Type B pancreatic cell (in vitro differentiated cells): ENCODE measurements around the gene ZNF565. TPM values are rescaled to one million over a fixed set of nuclear protein-coding genes. Genes with fewer than 3 reads are reported as not detected.
"Not testable (repeated sequence)": the region's sequence is repeated elsewhere in the genome, so short reads cannot be mapped to it uniquely, and the experiment has no call there.

Source experiments
- DNase-seq: peaks from one replicate; pipeline ENCODE4 v3.0.0; 2021; ENCODE audit warnings: mixed read lengths; ENCODE audit not compliant: unreplicated experiment; ENCODE audit errors: extremely low spot score
- H3K27ac Mint-ChIP-seq: 2 replicates; pipeline ENCODE4 v1.8.0; 2021; ENCODE audit warnings: mild to moderate bottlenecking, mixed read lengths
- H3K27me3 Mint-ChIP-seq: 2 replicates; pipeline ENCODE4 v1.8.0; 2021; ENCODE audit warnings: mixed read lengths
- H3K36me3 Mint-ChIP-seq: 2 replicates; pipeline ENCODE4 v1.8.0; 2021; ENCODE audit warnings: mixed read lengths
- H3K4me1 Mint-ChIP-seq: one replicate; pipeline ENCODE4 v1.8.0; 2021; ENCODE audit warnings: mixed read lengths; ENCODE audit not compliant: unreplicated experiment
- H3K4me3 Mint-ChIP-seq: 2 replicates; pipeline ENCODE4 v1.8.0; 2021; ENCODE audit warnings: mild to moderate bottlenecking, mixed read lengths
- H3K9me3 Mint-ChIP-seq: 2 replicates; pipeline ENCODE4 v1.8.0; 2021; ENCODE audit warnings: mixed read lengths
- CTCF ChIP-seq: fragments of 200-600 bp; sonication (generic); conservative IDR thresholded peaks from 2 replicates; pipeline ENCODE4 v1.5.0; 2021; ENCODE audit warnings: antibody characterized with exemption, mild to moderate bottlenecking
- total RNA-seq: library from RNA; stranded (reverse); gene quantifications from 2 replicates; pipeline ENCODE4 v1.2.1, GENCODE V29; 2021; ENCODE audit warnings: low replicate concordance

ZNF565 gene
- total RNA-seq, 1 donor from 2014 or later = 5.6 TPM

- H3K36me3 Mint-ChIP-seq = peaks cover 16% of the 10 kb centered on the region
- no peak overlapping the region for H3K27ac Mint-ChIP-seq
- H3K27me3 Mint-ChIP-seq = no peaks in the 10 kb centered on the region
- no peak for TF ChIP-seq CTCF
- no peak overlapping the region for H3K4me3 Mint-ChIP-seq
- no peaks in the 10 kb centered on the region for H3K4me1 Mint-ChIP-seq
- DNase-seq = no peak
- H3K9me3 Mint-ChIP-seq = no peaks in the 10 kb centered on the region
Observed at GRCh38 chr19:36196249-36196648, 18.2 kb downstream of the ZNF565 start.

- H3K36me3 Mint-ChIP-seq, H3K4me1 Mint-ChIP-seq, H3K4me3 Mint-ChIP-seq, H3K27ac Mint-ChIP-seq, H3K27me3 Mint-ChIP-seq, DNase-seq, H3K9me3 Mint-ChIP-seq: not testable (repeated sequence)
Observed at GRCh38 chr19:36186722-36187121, 27.7 kb downstream of the ZNF565 start.

- Mint-ChIP-seq H3K4me1 (no peaks in the 10 kb centered on the region), H3K27me3 (no peaks in the 10 kb centered on the region), H3K9me3 (no peaks in the 10 kb centered on the region), H3K36me3 (no peaks in the 10 kb centered on the region), H3K27ac (no peak overlapping the region), H3K4me3 (no peak overlapping the region)
- no peak for TF ChIP-seq CTCF
- no peak for DNase-seq
Observed at GRCh38 chr19:36183245-36183628, 31.2 kb downstream of the ZNF565 start.

- DNase-seq = no peak
- no peak overlapping the region for H3K4me3 Mint-ChIP-seq
- H3K36me3 Mint-ChIP-seq = no peaks in the 10 kb centered on the region
- no peak overlapping the region for H3K27ac Mint-ChIP-seq
- H3K9me3 Mint-ChIP-seq = no peaks in the 10 kb centered on the region
- H3K27me3 Mint-ChIP-seq = no peaks in the 10 kb centered on the region
- no peak for TF ChIP-seq CTCF
- H3K4me1 Mint-ChIP-seq = no peaks in the 10 kb centered on the region
Observed at GRCh38 chr19:36182612-36183244, 31.7 kb downstream of the ZNF565 start.

- not testable (repeated sequence) for H3K4me3 Mint-ChIP-seq, H3K27ac Mint-ChIP-seq, H3K36me3 Mint-ChIP-seq, H3K9me3 Mint-ChIP-seq, H3K27me3 Mint-ChIP-seq, H3K4me1 Mint-ChIP-seq, DNase-seq
Observed at GRCh38 chr19:36179077-36179476, 35.4 kb downstream of the ZNF565 start.

DNA sequence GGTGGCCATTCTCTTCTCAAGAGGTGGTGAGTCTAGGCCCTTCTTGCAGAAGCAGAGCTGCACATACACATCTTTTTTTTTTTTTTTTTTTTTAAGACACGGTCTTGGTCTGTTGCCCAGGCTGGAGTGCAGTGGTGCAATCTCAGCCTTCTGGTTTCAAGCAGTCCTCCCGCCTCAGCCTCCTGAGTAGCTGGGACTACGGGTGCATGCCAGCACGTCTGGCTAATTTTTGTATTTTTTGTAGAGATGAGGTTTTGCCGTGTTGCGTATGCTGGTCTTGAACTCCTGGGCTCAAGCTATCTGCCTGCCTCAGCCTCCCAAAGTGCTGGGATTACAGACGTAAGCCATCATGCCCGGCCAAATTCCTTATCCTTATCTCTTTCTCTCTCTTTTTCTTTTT lies 40.6 kb downstream of the ZNF565 start:
- H3K36me3 Mint-ChIP-seq, H3K27me3 Mint-ChIP-seq, H3K9me3 Mint-ChIP-seq, H3K4me3 Mint-ChIP-seq, H3K27ac Mint-ChIP-seq, DNase-seq: not testable (repeated sequence)
- peaks cover 11% of the 10 kb centered on the region for H3K4me1 Mint-ChIP-seq

- DNase-seq = no peak
- Mint-ChIP-seq H3K27me3 (no peaks in the 10 kb centered on the region), H3K4me1 (peaks cover 11% of the 10 kb centered on the region), H3K36me3 (no peaks in the 10 kb centered on the region), H3K9me3 (no peaks in the 10 kb centered on the region), H3K4me3 (no peak overlapping the region), H3K27ac (no peak overlapping the region)
- no peak for TF ChIP-seq CTCF
Observed at GRCh38 chr19:36172852-36173251, 41.6 kb downstream of the ZNF565 start.
